Adipocyte (in vitro differentiated cells): ENCODE data around the gene RAPGEF2.
"Not testable (repeated sequence)": the region's sequence is repeated elsewhere in the genome, so short reads cannot be mapped to it uniquely, and the experiment has no call there.

ENCODE experiments used
- DNase-seq: peaks from one replicate; pipeline ENCODE4 v3.0.0-alpha.2; 2015; ENCODE audit warnings: low read depth
- H3K27me3 ChIP-seq: replicated peaks from 2 replicates; pipeline ENCODE4 v1.7.0; 2013; ENCODE audit warnings: mild to moderate bottlenecking, low read length, moderate library complexity; ENCODE audit not compliant: control insufficient read depth, insufficient read depth
- H3K36me3 ChIP-seq: 2 replicates; pipeline ENCODE4 v1.7.0; 2013; ENCODE audit warnings: low read length, mild to moderate bottlenecking, moderate library complexity; ENCODE audit not compliant: control insufficient read depth, insufficient read depth, severe bottlenecking
- H3K4me1 ChIP-seq: 2 replicates; pipeline ENCODE4 v1.7.0; 2013; ENCODE audit warnings: mild to moderate bottlenecking, low read length, moderate library complexity; ENCODE audit not compliant: control insufficient read depth, insufficient read depth
- H3K4me3 ChIP-seq: 2 replicates; pipeline ENCODE4 v1.7.0; 2013; ENCODE audit warnings: mild to moderate bottlenecking, low read length, moderate library complexity
- H3K9ac ChIP-seq: 2 replicates; pipeline ENCODE4 v1.7.0; 2013; ENCODE audit warnings: mild to moderate bottlenecking, low read length, moderate library complexity
- H3K9me3 ChIP-seq: 2 replicates; pipeline ENCODE4 v1.7.0; 2013; ENCODE audit warnings: mild to moderate bottlenecking, low read length, moderate library complexity; ENCODE audit not compliant: control insufficient read depth

Gene RAPGEF2

DNA sequence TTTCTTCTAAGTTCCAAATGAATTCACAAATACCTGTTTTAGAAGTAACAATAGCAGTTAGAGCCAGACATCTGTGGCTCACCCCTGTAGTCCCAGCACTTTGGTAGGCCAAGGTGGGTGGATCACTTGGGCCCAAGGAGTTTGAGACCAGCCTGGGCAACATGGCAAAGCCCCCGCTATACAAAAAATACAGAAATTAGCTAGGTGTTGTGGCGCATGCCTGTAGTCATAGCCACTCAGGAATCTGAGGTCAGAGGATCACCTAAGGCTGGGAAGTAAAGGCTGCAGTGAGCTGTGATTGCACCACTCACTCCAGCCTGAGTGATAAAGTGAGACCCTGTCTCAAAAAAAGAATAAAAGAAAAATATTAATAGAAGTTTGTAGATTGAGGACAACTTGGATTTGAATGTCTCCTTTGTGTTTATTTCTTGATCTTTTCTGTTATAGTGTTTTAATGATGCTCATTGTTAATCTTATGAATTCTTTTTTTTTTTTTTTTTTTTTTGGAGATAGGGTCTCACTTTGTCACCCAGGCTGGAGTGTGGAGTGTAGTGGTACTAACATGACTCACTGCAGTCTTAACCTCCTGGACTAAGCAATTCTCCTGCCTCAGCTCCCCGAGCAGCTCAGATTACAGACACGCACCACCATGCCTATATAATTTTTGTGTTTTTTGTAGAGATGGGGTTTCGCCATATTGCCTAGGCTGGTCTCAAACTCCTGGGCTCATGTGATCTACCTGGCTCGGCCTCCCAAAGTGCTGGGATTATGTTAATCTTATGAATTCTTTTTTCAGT, 30.7 kb upstream of the RAPGEF2 start:
- no peak for DNase-seq
- Histone ChIP-seq H3K9ac (no peak overlapping the region), H3K36me3 (no peaks in the 10 kb centered on the region), H3K4me3 (no peak overlapping the region), H3K9me3 (no peaks in the 10 kb centered on the region), H3K27me3 (no peaks in the 10 kb centered on the region), H3K4me1 (peaks cover 29% of the 10 kb centered on the region)

DNA sequence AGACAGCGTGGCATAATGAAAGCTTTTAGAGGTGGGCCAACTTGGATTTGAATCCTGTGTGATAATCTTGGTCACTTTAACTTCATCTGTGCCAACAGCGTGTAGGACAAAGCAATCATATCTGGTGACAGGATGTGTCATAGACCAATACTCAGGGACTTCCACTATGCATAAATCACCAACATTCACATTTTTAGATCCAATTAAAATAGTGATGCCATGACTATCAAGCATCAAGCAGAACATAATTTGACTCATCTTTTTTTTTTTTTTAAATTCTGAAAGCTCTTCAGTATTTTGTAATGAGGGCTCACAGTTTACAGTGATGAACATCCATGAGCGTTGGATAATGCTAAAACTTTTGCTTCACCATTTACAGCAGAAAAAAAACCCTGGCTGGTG, 27.3 kb upstream of the RAPGEF2 start:
- DNase-seq, result peak; percentile 21
- no peaks in the 10 kb centered on the region for H3K9me3 ChIP-seq
- H3K4me1 ChIP-seq, result peaks cover 23% of the 10 kb centered on the region
- H3K27me3 ChIP-seq, result no peaks in the 10 kb centered on the region
- H3K9ac ChIP-seq, result no peak overlapping the region
- no peaks in the 10 kb centered on the region for H3K36me3 ChIP-seq
- H3K4me3 ChIP-seq, result no peak overlapping the region

DNA sequence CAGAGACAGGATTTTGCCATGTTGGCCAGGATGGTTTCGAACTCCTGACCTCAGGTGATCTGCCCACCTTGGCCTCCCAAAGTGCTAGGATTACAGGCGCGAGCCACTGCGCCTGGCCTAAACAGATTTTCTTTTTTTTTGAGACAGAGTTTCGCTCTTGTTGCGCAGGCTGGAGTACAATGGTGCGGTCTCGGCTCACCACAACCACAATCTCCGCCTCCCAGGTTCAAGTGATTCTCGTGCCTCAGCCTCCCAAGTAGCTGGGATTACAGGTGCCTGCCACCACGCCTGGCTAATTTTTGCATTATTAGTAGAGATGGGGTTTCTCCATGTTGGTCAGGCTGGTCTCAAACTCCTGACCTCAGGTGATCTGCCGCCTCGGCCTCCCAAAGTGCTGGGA, 25.9 kb upstream of the RAPGEF2 start:
- not testable (repeated sequence) for H3K27me3 ChIP-seq, H3K9ac ChIP-seq, DNase-seq, H3K9me3 ChIP-seq, H3K36me3 ChIP-seq, H3K4me1 ChIP-seq, H3K4me3 ChIP-seq

DNA sequence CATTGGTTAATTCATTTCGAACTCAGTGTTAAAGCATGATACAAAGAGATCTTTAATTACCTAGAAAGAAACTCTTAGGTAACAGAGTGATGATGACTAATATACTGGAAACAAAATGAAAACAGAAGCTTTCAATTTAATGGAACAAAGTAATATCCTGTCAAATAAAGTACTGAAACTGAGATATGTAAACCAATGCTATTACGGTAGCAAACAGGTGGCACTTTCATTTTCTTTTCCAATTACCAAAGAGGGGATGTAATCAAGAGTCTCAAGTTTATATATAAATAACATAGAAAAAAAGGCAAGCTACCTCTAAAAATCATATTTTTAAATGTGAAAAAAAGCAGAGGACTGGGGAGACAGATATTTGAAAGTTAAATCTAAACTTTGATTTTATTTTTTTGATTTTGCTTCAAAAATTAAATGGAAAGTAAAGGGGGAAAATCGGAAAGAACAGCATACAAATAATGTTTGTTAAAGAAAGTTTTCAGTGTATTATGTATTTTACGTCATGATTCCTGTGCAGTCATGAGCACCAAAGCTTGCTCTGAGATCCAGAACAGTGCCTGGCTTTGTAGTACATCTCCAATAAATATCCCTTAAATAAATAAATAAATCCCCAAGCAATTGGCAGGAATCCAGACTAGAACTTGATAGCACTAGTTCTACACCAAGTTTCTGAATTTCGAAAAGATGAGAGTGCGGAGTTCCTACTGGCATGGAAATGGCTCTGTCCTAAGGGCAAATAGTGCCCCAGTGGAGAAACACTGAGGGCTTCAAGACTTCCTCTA, 25.0 kb upstream of the RAPGEF2 start:
- Histone ChIP-seq H3K36me3 (no peaks in the 10 kb centered on the region), H3K27me3 (no peaks in the 10 kb centered on the region), H3K4me1 (peaks cover 9% of the 10 kb centered on the region), H3K9me3 (no peaks in the 10 kb centered on the region), H3K4me3 (no peak overlapping the region), H3K9ac (no peak overlapping the region)
- DNase-seq, result peak; percentile 13

DNA sequence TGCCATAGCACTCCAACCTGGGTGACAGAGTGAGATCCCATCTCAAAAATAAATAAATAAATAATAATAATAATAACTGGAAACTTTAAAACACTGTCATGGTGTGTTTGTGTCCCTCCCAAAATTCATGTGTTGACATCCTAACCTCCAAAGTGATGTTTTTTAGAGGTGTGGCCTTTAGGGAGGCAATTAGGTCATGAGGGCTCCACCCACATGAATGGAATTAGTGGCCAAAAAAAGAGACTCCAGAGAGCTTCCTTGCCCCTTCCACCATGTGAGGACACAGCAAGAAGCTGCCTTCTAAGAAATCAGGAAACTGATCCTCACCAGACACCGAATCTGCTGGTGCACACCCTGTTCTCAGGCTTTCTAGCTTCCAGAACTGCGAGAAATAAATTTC, 23.8 kb upstream of the RAPGEF2 start:
- Histone ChIP-seq H3K9ac (no peak overlapping the region), H3K36me3 (no peaks in the 10 kb centered on the region), H3K4me3 (no peak overlapping the region), H3K27me3 (no peaks in the 10 kb centered on the region), H3K4me1 (peaks cover 9% of the 10 kb centered on the region), H3K9me3 (no peaks in the 10 kb centered on the region)
- DNase-seq, result no peak

DNA sequence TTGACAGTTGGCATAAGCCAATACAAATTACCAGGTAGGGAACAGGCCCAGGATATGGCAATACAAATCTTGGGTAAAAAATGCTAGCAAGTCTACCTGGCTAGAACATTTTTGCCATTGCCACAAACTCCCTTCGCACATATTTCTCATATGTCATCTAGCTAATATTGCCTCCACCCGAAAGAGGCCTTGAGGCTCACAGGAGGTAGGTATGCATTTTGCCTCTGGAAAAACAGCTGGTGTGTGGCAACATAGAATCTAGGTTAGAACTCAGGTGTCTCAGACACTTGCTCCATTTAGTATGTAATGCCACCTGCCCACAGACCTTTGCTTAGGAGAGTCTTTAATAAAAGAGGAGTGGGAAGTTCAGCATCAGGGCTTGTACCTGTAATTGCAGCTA, 16.3 kb upstream of the RAPGEF2 start:
- H3K9me3 ChIP-seq, result peaks cover 3% of the 10 kb centered on the region
- H3K4me3 ChIP-seq, result no peak overlapping the region
- H3K27me3 ChIP-seq, result no peaks in the 10 kb centered on the region
- no peak for DNase-seq
- H3K36me3 ChIP-seq, result no peaks in the 10 kb centered on the region
- no peaks in the 10 kb centered on the region for H3K4me1 ChIP-seq
- no peak overlapping the region for H3K9ac ChIP-seq

DNA sequence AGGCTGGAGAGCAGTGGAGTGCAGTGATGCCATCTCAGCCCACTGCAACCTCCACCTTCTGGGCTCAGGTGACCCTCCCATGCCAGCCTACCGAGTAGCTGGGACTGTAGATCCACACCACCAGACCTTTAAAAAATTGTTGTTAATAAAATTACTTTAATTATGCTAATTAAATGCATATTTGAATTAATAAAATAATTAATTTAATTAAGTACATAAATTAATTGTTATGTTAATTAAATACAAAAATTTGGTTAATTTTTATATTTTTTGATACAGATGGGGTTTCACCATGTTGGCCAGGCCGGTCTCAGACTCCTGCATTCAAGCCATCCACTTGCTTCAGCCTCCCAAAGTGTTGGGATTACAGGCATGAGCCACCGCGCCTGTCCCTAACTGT, 12.6 kb upstream of the RAPGEF2 start:
- H3K9me3 ChIP-seq, result peaks cover 3% of the 10 kb centered on the region
- no peak overlapping the region for H3K4me3 ChIP-seq
- H3K36me3 ChIP-seq, result no peaks in the 10 kb centered on the region
- no peaks in the 10 kb centered on the region for H3K27me3 ChIP-seq
- no peaks in the 10 kb centered on the region for H3K4me1 ChIP-seq
- DNase-seq, result no peak
- H3K9ac ChIP-seq, result no peak overlapping the region

DNA sequence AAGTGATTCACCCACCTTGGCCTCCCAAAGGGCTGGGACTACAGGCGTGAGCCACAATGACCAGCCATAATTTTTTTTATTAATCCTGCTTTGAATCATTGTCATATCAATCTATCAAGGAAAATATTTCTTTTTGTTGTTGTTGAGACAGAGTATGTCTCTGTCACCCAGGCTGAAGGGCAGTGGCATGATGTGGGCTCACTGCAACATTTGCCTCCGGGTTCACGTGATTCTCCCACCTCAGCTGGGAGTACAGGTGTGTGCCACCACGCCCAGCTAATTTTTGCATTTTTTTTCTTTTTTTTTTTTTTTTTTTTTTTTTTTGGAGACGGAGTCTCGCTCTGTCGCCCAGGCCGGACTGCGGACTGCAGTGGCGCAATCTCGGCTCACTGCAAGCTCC, 8.7 kb upstream of the RAPGEF2 start:
- not testable (repeated sequence) for DNase-seq, H3K4me3 ChIP-seq, H3K9ac ChIP-seq, H3K4me1 ChIP-seq, H3K36me3 ChIP-seq, H3K27me3 ChIP-seq, H3K9me3 ChIP-seq

DNA sequence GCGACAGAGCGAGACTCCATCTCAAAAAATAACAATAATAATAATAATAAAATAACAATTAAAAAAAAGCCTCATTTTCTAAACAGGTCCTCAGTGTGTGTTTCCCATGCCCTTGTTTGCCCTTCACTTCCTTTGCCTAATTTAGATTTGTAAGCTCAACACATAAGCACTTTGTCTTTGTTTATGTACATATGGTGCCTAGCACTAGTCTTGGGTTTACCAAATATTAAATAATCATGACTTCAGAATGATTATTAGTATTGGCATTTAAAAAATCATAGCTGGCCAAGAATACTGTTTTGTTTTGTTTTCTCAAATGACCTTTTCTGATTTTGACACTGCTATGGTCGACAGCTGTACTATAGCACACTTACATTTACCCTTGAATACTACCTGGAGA, 6.4 kb upstream of the RAPGEF2 start:
- no peak for DNase-seq

DNA sequence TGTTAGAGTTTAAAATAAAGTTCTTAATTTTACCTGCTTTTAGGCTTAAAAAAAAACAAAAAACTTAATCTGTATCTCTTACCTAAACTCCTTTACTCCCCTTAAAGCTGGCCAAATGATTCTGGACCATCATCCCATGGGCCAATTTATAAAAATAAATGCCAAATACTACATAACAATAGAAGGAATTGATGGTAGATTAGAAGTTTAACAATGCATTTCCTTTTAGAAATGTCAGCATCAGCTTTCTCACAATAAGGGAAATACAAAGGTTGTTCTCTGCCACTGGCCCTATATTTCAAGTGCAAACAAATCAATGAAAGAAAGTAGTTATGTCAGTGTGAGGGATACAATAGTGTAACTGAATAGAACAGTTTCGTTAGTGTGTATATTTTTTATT, 5.7 kb upstream of the RAPGEF2 start:
- Histone ChIP-seq H3K4me3 (no peak overlapping the region), H3K9ac (no peak overlapping the region), H3K4me1 (no peaks in the 10 kb centered on the region), H3K36me3 (no peaks in the 10 kb centered on the region), H3K9me3 (no peaks in the 10 kb centered on the region), H3K27me3 (no peaks in the 10 kb centered on the region)
- no peak for DNase-seq

More for the DNA sequence above, 6.4 kb upstream of the RAPGEF2 start:
- Histone ChIP-seq H3K36me3 (no peaks in the 10 kb centered on the region), H3K4me1 (no peaks in the 10 kb centered on the region), H3K9me3 (no peaks in the 10 kb centered on the region), H3K27me3 (no peaks in the 10 kb centered on the region), H3K4me3 (no peak overlapping the region), H3K9ac (no peak overlapping the region)

DNA sequence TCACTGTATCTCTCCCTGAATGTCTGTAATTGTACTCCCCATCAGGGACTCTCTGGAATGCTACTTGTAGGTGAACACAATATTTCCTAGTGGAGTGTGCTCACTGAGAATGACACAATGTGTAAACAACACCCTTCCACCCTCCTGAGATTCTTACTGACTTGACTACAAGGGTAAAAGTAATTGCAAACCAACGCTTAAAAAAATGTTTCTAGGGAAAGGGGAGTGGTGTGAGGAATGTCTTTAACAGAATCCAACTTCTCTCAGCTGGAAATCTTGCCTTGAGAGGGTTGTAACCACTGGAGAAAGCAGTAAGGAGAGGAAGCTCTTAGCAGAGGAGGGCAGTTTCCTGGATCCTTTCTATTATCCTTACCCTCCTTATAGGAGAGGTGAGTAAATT, 5.1 kb upstream of the RAPGEF2 start:
- no peaks in the 10 kb centered on the region for H3K27me3 ChIP-seq
- H3K4me3 ChIP-seq, result no peak overlapping the region
- DNase-seq, result no peak
- no peaks in the 10 kb centered on the region for H3K36me3 ChIP-seq
- H3K9me3 ChIP-seq, result no peaks in the 10 kb centered on the region
- no peaks in the 10 kb centered on the region for H3K4me1 ChIP-seq
- H3K9ac ChIP-seq, result no peak overlapping the region
